ENCODE data around the gene APOBEC3C. TPM values are rescaled to one million over a fixed set of nuclear protein-coding genes. Genes with fewer than 3 reads are reported as not detected.

Gene APOBEC3C
- polyA plus RNA-seq (2013) = 53.6 TPM

DNA sequence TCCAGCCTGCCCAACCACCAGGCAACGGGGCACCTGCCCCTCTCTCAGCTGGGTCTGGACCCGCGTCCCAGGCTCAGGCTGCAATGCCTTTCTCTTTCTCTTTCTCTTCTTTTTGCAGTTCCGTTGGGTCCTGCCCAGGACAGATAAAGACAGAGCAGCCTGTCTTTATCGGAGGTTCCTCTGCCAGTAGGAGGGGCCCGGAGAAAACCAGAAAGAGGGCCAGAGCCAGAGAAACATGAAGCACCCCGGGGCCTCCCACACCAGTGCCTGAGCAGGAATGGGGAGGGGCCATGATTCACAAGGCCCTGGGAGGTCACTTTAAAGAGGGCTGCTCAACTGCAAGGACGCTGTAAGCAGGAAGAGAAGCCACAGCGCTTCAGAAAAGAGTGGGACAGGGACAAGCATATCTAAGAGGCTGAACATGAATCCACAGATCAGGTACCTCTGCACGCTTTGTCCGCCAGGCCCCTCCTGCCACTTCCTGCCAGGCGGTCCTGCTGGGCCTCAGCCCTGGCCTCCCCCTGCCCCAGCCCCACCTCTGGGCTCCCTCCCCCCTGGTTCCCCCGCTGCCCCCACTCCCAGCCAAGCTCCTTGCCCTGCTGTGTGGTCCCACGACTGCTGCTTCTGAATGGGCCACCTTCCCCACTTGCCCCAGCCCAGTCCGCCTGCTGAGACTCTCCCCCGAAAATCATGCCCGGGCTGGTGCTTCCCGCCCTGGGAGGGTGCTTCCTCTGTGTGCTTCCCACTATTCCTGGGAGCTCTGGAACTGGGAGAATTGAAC lies at the start of gene APOBEC3C:
APOBEC3C (plus strand) TSS at position 316 of the 781 bp plus-strand sequence; CDS start at position 422, 106 bp downstream.
- ChIA-PET POLR2A (no interaction called here), CTCF (interaction anchor here (1.0 to 2.1 kb wide), 4 partner anchors 9 to 96 kb away, joined by 3 to 8 read pairs (median 4); no protein-coding TSS in a partner anchor)

DNA sequence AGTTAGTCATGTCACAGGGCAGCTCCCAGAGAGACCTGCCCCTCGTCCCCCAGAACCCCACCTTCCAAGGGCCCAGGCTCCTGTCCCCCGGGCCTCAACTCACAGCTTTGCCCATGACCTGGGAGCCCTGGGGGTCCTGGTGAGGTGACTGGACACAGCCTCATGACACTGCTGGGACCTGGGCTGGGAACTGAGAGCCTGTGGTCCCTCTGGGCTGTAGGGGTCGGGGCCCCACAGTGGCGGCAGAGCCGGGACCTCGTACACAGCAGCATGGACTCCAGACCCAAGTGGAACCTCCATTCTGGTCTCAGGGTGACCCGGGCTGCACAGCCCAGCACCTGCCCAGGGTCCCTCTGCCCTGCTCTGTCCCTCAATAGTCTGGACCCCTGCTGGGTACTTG lies 49.8 kb upstream of the APOBEC3C start:
- ChIA-PET CTCF (no interaction called here), POLR2A (no interaction called here)
- no peak for DNase-seq
- no peak overlapping the region for H3K4me3 ChIP-seq (ENCODE audit: control insufficient read depth in 1 of 7, extremely low read depth in 1 of 7, insufficient read depth in 4 of 7, low read depth in 2 of 7, low read length in 6 of 7)
- peaks cover 0 to 14% (median 2%) of the 10 kb centered on the region in 4 experiments for H3K4me1 ChIP-seq (ENCODE audit: control extremely low read depth in 1 of 4, control insufficient read depth in 4 of 4, insufficient read depth in 4 of 4, low read length in 3 of 4)
- WGBS (ENCODE audit: insufficient coverage) = 93% methylated on average over 7 of the region's 7 CpGs
- H3K27me3 ChIP-seq (replicated peaks in 2 of 5; ENCODE audit: control insufficient read depth in 4 of 5, insufficient read depth in 5 of 5, low read length in 4 of 5) = peaks cover 0 to 2% (median 0%) of the 10 kb centered on the region in 5 experiments
- H3K36me3 ChIP-seq (ENCODE audit: control insufficient read depth in 4 of 4, insufficient read depth in 4 of 4, low read length in 3 of 4) = no peaks in the 10 kb centered on the region
- no peak overlapping the region for H3K27ac ChIP-seq (ENCODE audit: insufficient read depth in 1 of 2, low read depth in 1 of 2, low read length in 2 of 2, poor library complexity in 1 of 2, severe bottlenecking in 2 of 2)
- no peaks in the 10 kb centered on the region for H3K9me3 ChIP-seq (ENCODE audit: control extremely low read depth in 1 of 5, control insufficient read depth in 4 of 5, insufficient read depth in 2 of 5, low read depth in 1 of 5, low read length in 4 of 5)

More for the DNA sequence above, at the start of gene APOBEC3C:
- peak within 1 kb of the TSS; percentile 46 to 84 for H3K27ac ChIP-seq (ENCODE audit: insufficient read depth in 1 of 2, low read depth in 1 of 2, low read length in 2 of 2, poor library complexity in 1 of 2, severe bottlenecking in 2 of 2)
- H3K4me1 ChIP-seq (ENCODE audit: control extremely low read depth in 1 of 4, control insufficient read depth in 4 of 4, insufficient read depth in 4 of 4, low read length in 3 of 4) = peaks cover 0 to 28% (median 17%) of the 10 kb centered on the region in 4 experiments
- DNase-seq = peak; percentile 77 to 88 (median 80)
- WGBS (ENCODE audit: insufficient coverage) = 1% methylated on average over 12 of the region's 18 CpGs
- peak within 1 kb of the TSS; percentile 16 to 85 (median 68) for H3K4me3 ChIP-seq (ENCODE audit: control insufficient read depth in 1 of 7, extremely low read depth in 1 of 7, insufficient read depth in 4 of 7, low read depth in 2 of 7, low read length in 6 of 7)
- no peaks in the 10 kb centered on the region for H3K27me3 ChIP-seq (replicated peaks in 2 of 5; ENCODE audit: control insufficient read depth in 4 of 5, insufficient read depth in 5 of 5, low read length in 4 of 5)
- no peaks in the 10 kb centered on the region for H3K9me3 ChIP-seq (ENCODE audit: control extremely low read depth in 1 of 5, control insufficient read depth in 4 of 5, insufficient read depth in 2 of 5, low read depth in 1 of 5, low read length in 4 of 5)
- H3K36me3 ChIP-seq (ENCODE audit: control insufficient read depth in 4 of 4, insufficient read depth in 4 of 4, low read length in 3 of 4) = peaks cover 0 to 12% (median 2%) of the 10 kb centered on the region in 4 experiments

DNA sequence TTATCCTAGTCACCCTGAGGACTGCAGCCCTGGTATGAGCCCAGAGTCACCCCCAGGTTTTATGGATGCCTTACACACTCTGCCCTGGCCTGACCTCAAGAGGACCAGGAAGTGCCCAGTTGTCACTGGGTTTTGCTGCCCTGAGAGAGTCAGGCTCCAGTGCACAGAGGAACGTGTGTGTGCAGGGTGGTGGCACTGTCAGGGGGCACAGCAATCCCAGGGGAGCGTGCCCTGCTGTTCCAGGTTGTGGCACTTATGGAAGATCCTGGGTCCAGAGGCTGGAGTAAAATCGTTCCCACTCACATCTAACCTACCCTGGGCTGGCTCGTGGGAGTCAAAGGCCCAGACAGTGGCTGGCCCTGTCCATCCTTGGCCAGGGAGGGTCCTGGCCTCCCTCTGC lies 49.1 kb upstream of the APOBEC3C start:
- no peak overlapping the region for H3K27ac ChIP-seq (ENCODE audit: insufficient read depth in 1 of 2, low read depth in 1 of 2, low read length in 2 of 2, poor library complexity in 1 of 2, severe bottlenecking in 2 of 2)
- no peak for DNase-seq
- peaks cover 0 to 8% (median 0%) of the 10 kb centered on the region in 4 experiments for H3K4me1 ChIP-seq (ENCODE audit: control extremely low read depth in 1 of 4, control insufficient read depth in 4 of 4, insufficient read depth in 4 of 4, low read length in 3 of 4)
- H3K36me3 ChIP-seq (ENCODE audit: control insufficient read depth in 4 of 4, insufficient read depth in 4 of 4, low read length in 3 of 4) = no peaks in the 10 kb centered on the region
- 57% methylated on average over 1 of the region's 4 CpGs for WGBS (ENCODE audit: insufficient coverage)
- no peaks in the 10 kb centered on the region for H3K9me3 ChIP-seq (ENCODE audit: control extremely low read depth in 1 of 5, control insufficient read depth in 4 of 5, insufficient read depth in 2 of 5, low read depth in 1 of 5, low read length in 4 of 5)
- ChIA-PET POLR2A (no interaction called here), CTCF (no interaction called here)
- H3K4me3 ChIP-seq (ENCODE audit: control insufficient read depth in 1 of 7, extremely low read depth in 1 of 7, insufficient read depth in 4 of 7, low read depth in 2 of 7, low read length in 6 of 7) = no peak overlapping the region
- H3K27me3 ChIP-seq (replicated peaks in 2 of 5; ENCODE audit: control insufficient read depth in 4 of 5, insufficient read depth in 5 of 5, low read length in 4 of 5) = peaks cover 0 to 2% (median 0%) of the 10 kb centered on the region in 5 experiments

DNA sequence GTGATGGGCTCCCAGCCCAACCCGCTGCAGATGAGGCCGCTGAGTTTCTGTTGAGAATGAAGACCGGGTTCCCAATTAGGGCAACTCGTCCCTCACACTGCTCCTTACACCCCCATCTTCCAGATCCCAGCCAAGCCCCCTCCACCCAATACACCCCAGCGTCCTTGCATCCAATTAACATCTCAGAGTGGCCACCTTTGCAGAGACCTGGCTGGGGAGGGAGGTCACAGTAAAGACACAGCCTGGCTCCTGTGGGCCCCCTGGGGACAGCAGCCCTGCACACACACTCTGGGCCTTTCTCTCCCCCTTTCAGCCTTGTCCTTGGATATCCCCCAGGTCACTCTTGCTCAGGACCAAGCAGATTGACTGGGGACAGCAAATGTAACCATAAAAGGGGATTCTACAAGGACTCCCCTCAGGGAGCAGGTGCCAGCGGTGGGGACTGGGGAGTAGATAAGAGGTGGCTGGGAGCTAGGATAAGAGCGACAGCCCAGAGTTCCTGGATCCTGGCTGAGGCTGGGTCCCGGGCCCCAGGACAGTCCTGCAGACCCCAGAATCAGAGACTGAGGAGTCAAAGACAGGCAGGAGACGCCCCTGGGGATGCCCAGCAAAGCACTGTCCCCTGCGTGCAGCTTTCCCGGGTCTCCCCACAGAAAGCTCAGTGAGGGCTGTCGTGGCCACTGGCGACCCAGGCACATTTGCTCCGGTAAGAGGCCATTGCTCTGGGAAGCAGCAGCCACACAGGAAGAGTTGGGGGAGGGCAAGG lies 48.3 kb upstream of the APOBEC3C start:
- H3K4me1 ChIP-seq (ENCODE audit: control extremely low read depth in 1 of 4, control insufficient read depth in 4 of 4, insufficient read depth in 4 of 4, low read length in 3 of 4) = peaks cover 0 to 8% (median 0%) of the 10 kb centered on the region in 4 experiments
- H3K27me3 ChIP-seq (replicated peaks in 2 of 5; ENCODE audit: control insufficient read depth in 4 of 5, insufficient read depth in 5 of 5, low read length in 4 of 5) = peaks cover 0 to 2% (median 0%) of the 10 kb centered on the region in 5 experiments
- H3K27ac ChIP-seq (ENCODE audit: insufficient read depth in 1 of 2, low read depth in 1 of 2, low read length in 2 of 2, poor library complexity in 1 of 2, severe bottlenecking in 2 of 2) = no peak overlapping the region
- no peak overlapping the region for H3K4me3 ChIP-seq (ENCODE audit: control insufficient read depth in 1 of 7, extremely low read depth in 1 of 7, insufficient read depth in 4 of 7, low read depth in 2 of 7, low read length in 6 of 7)
- DNase-seq = no peak
- POLR2A ChIA-PET = no interaction called here
- CTCF ChIA-PET = interaction anchor here (0.6 kb wide), 2 partner anchors 27 to 37 kb away, joined by 3 to 4 read pairs; no protein-coding TSS in a partner anchor
- no peaks in the 10 kb centered on the region for H3K36me3 ChIP-seq (ENCODE audit: control insufficient read depth in 4 of 4, insufficient read depth in 4 of 4, low read length in 3 of 4)
- 94% methylated on average over 14 of the region's 14 CpGs for WGBS (ENCODE audit: insufficient coverage)
- H3K9me3 ChIP-seq (ENCODE audit: control extremely low read depth in 1 of 5, control insufficient read depth in 4 of 5, insufficient read depth in 2 of 5, low read depth in 1 of 5, low read length in 4 of 5) = no peaks in the 10 kb centered on the region

DNA sequence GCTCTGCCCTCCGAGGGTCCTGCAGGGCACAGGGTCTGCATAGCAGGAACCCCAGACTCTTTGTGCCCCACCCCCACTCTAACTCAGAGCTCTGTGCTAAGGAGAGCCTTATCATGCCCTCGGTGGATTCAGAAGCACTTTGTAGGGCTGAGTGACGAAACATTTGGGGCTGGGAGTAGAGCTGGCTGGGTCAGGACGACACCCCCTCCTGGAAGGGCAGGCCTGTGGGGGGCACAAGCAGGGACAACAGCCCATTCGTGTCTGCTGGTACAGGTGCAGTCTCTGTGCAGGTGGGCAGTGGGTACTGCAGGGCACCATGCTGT lies 47.7 kb upstream of the APOBEC3C start:
- ChIA-PET CTCF (interaction anchor here (0.6 kb wide), 2 partner anchors 28 to 37 kb away, joined by 3 to 4 read pairs; no protein-coding TSS in a partner anchor), POLR2A (no interaction called here)
- 72% methylated on average over 4 of the region's 5 CpGs for WGBS (ENCODE audit: insufficient coverage)
- no peak overlapping the region for H3K4me3 ChIP-seq (ENCODE audit: control insufficient read depth in 1 of 7, extremely low read depth in 1 of 7, insufficient read depth in 4 of 7, low read depth in 2 of 7, low read length in 6 of 7)
- peaks cover 0 to 2% (median 0%) of the 10 kb centered on the region in 5 experiments for H3K27me3 ChIP-seq (replicated peaks in 2 of 5; ENCODE audit: control insufficient read depth in 4 of 5, insufficient read depth in 5 of 5, low read length in 4 of 5)
- peaks cover 0 to 8% (median 0%) of the 10 kb centered on the region in 4 experiments for H3K4me1 ChIP-seq (ENCODE audit: control extremely low read depth in 1 of 4, control insufficient read depth in 4 of 4, insufficient read depth in 4 of 4, low read length in 3 of 4)
- no peaks in the 10 kb centered on the region for H3K9me3 ChIP-seq (ENCODE audit: control extremely low read depth in 1 of 5, control insufficient read depth in 4 of 5, insufficient read depth in 2 of 5, low read depth in 1 of 5, low read length in 4 of 5)
- no peak overlapping the region for H3K27ac ChIP-seq (ENCODE audit: insufficient read depth in 1 of 2, low read depth in 1 of 2, low read length in 2 of 2, poor library complexity in 1 of 2, severe bottlenecking in 2 of 2)
- no peak for DNase-seq
- H3K36me3 ChIP-seq (ENCODE audit: control insufficient read depth in 4 of 4, insufficient read depth in 4 of 4, low read length in 3 of 4) = no peaks in the 10 kb centered on the region

DNA sequence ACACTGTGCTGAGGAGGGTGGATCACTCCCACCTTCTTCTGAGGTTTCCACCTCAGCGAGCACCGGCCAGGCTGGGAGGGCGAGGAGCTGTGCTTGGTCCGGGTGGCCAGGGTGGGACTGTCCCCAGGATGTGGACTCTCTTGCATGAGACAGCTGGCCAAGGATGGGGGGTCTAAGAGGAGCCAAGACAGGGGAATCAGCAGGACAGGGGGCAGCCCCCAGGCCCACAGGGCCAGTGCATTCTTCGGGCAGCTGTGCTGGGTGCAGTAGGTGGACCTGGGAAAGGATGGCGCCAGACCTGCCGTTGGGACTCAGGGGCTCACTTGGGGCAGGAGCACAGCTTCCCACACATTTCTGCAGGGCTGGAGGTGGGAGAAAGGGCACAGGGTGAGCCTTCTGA lies 47.1 kb upstream of the APOBEC3C start:
- 89% methylated on average over 4 of the region's 7 CpGs for WGBS (ENCODE audit: insufficient coverage)
- ChIA-PET CTCF (interaction anchor here (0.6 kb wide), 1 partner anchor 36 kb away, joined by 4 read pairs; no protein-coding TSS in a partner anchor), POLR2A (interaction anchor here (0.6 kb wide), 1 partner anchor 261 kb away, joined by 3 read pairs; no protein-coding TSS in a partner anchor)
- Histone ChIP-seq H3K27ac (ENCODE audit: insufficient read depth in 1 of 2, low read depth in 1 of 2, low read length in 2 of 2, poor library complexity in 1 of 2, severe bottlenecking in 2 of 2) (no peak overlapping the region), H3K4me3 (ENCODE audit: control insufficient read depth in 1 of 7, extremely low read depth in 1 of 7, insufficient read depth in 4 of 7, low read depth in 2 of 7, low read length in 6 of 7) (no peak overlapping the region), H3K27me3 (replicated peaks in 2 of 5; ENCODE audit: control insufficient read depth in 4 of 5, insufficient read depth in 5 of 5, low read length in 4 of 5) (peaks cover 0 to 3% (median 0%) of the 10 kb centered on the region in 5 experiments), H3K9me3 (ENCODE audit: control extremely low read depth in 1 of 5, control insufficient read depth in 4 of 5, insufficient read depth in 2 of 5, low read depth in 1 of 5, low read length in 4 of 5) (no peaks in the 10 kb centered on the region), H3K4me1 (ENCODE audit: control extremely low read depth in 1 of 4, control insufficient read depth in 4 of 4, insufficient read depth in 4 of 4, low read length in 3 of 4) (peaks cover 0 to 8% (median 0%) of the 10 kb centered on the region in 4 experiments), H3K36me3 (ENCODE audit: control insufficient read depth in 4 of 4, insufficient read depth in 4 of 4, low read length in 3 of 4) (no peaks in the 10 kb centered on the region)
- no peak for DNase-seq
